Mucosa of descending colon (tissue), 3 donors: Measurements from ENCODE around the gene PCSK6. TPM values are rescaled to one million over a fixed set of nuclear protein-coding genes. Genes with fewer than 3 reads are reported as not detected.
A peak's percentile ranks its signal among the peaks of the same experiment; 100 is the strongest.

Experiments used
- ATAC-seq: fragments of 200-7000 bp; cut with Tn5 transposase; one replicate; pipeline ENCODE4 v1.9.1; 2020; ENCODE audit warnings: mild to moderate bottlenecking, moderate library complexity
- DNase-seq, 3 donors: peaks; one replicate each; pipeline ENCODE4 v3.0.0-alpha.2; 2020
- H3K36me3 ChIP-seq: fragments of 200-600 bp; one replicate; pipeline ENCODE4 v1.8.0; 2021; ENCODE audit warnings: low read depth, mild to moderate bottlenecking
- H3K4me1 ChIP-seq: fragments of 200-600 bp; one replicate; pipeline ENCODE4 v1.8.0; 2021; ENCODE audit warnings: low read depth, mild to moderate bottlenecking
- H3K4me3 ChIP-seq: fragments of 200-600 bp; one replicate; pipeline ENCODE4 v1.8.0; 2021; ENCODE audit warnings: mild to moderate bottlenecking
- H3K9me3 ChIP-seq: fragments of 200-600 bp; one replicate; pipeline ENCODE4 v1.8.0; 2021; ENCODE audit warnings: mild to moderate bottlenecking
- intact Hi-C, 2 donors: fragments of 100-400 bp; cut with DNase I in 1 of 2; cut with micrococcal nuclease in 1 of 2; formaldehyde crosslinking; loops; one replicate each; pipeline versions ENCODE4 v1.11.0 to v1.11.1; 2022; cut with DNase I, micrococcal nuclease
- total RNA-seq, 3 donors: library from RNA; stranded (reverse); fragmentation: NEBNext Ultra II Directional in 2 of 3; extraction: Animal tissue kit (Norgen Biotek cat#: 25700) in 2 of 3; gene quantifications; one replicate each; pipeline versions ENCODE4 v1.2.1 to v1.2.4, GENCODE V29; 2021 to 2023
- TF ChIP-seq, protein P1 (sequence below): fragments of 200-600 bp; IDR thresholded peaks from one replicate; pipeline ENCODE4 v1.8.0; 2022; ENCODE audit warnings: antibody characterized with exemption, mild to moderate bottlenecking
- donor health status: DM: no; HTN: no; CAD: no; lungs with moderate emphysema.
- donor health status: DM: no; HTN: no; CAD: no.
- donor health status: DM: no; HTN: yes; CAD: no.

The PCSK6 gene
- total RNA-seq, 3 donors from 2014 or later, result 21.3 to 58.4 (median 30.3) TPM

DNA sequence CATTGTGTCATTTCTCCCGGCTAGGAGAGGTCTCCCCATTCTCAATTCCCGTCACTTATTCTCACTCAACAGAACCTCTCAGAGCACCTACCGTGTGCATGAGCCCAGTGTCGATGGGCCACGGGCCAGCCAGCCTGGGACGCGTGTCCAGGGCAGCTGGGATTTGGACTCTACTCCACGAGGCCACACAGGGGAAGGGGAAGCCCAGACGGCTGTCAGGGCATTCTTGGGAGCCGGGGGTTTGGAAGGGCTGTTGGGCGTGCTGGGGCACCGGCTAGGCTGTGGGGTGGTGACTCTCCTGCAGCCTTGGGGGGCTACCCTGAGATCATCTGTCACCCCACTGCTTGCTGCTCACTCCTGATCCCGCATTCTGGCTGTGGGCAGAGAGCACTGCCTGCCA is 41.7 kb upstream of the PCSK6 start:
- DNase-seq (no peak), ATAC-seq (no peak)
- intact Hi-C loops, result no loop called here
- Histone ChIP-seq H3K36me3 (no peaks in the 10 kb centered on the region), H3K4me3 (no peak overlapping the region), H3K4me1 (peaks cover 30% of the 10 kb centered on the region), H3K9me3 (no peaks in the 10 kb centered on the region)
- TF ChIP-seq, protein P1, sequence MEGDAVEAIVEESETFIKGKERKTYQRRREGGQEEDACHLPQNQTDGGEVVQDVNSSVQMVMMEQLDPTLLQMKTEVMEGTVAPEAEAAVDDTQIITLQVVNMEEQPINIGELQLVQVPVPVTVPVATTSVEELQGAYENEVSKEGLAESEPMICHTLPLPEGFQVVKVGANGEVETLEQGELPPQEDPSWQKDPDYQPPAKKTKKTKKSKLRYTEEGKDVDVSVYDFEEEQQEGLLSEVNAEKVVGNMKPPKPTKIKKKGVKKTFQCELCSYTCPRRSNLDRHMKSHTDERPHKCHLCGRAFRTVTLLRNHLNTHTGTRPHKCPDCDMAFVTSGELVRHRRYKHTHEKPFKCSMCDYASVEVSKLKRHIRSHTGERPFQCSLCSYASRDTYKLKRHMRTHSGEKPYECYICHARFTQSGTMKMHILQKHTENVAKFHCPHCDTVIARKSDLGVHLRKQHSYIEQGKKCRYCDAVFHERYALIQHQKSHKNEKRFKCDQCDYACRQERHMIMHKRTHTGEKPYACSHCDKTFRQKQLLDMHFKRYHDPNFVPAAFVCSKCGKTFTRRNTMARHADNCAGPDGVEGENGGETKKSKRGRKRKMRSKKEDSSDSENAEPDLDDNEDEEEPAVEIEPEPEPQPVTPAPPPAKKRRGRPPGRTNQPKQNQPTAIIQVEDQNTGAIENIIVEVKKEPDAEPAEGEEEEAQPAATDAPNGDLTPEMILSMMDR, result no peak

- intact Hi-C loops, result no loop called here
- TF ChIP-seq, protein P1, result no peak
- Histone ChIP-seq H3K9me3 (no peaks in the 10 kb centered on the region), H3K4me1 (peaks cover 30% of the 10 kb centered on the region), H3K4me3 (no peak overlapping the region), H3K36me3 (no peaks in the 10 kb centered on the region)
- ATAC-seq, result no peak
- peak in 1 of 3 donors; percentile 8 for DNase-seq
Observed at GRCh38 chr15:101530224-101530958, 40.9 kb upstream of the PCSK6 start.

GRCh38 chr15:101528917-101529299 is 39.4 kb upstream of the PCSK6 start:
- H3K4me1 ChIP-seq, result peaks cover 33% of the 10 kb centered on the region
- no peaks in the 10 kb centered on the region for H3K9me3 ChIP-seq
- intact Hi-C loops, result no loop called here
- ATAC-seq, result peak; percentile 4
- H3K4me3 ChIP-seq, result no peak overlapping the region
- no peaks in the 10 kb centered on the region for H3K36me3 ChIP-seq
- DNase-seq, result peak in 1 of 3 donors; percentile 26
- TF ChIP-seq, protein P1, result no peak

DNA sequence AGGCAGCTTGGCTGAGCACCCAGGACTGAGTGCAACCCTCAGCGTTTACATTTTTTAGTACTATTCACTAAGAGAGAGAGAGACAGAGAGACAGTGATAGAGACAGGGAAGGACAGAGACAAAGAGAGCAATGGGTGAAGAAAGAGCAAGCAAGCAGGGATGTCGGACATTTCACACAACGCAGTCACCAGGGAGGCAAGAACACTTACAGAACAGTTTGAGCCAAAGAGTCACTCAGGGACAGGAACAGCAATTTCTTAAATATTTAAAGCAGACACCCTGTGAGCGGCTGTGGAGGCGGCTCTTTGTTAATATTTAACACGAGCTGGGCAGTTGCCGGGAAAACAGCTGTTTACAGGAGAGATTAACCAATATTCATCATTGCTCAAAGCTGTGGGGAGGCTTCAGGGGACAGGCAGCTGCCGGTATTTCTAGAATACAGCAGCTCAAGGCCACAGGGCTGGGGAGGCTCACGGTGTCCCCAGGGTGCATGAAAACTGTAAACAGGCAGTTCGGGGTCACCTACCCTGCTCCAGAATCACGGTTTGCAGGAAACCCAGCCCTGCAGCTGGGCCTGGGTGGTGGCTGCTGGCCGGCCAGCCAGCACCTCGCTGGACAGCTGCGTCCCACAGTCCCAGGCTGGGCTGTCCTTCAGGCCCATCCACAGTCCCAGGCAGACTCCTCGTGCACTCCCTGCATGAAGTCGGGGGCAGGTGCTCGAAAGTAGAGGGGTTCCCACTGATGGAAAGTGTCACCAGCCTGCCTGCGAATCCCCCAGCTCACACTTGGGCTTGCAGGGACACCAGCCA is 38.8 kb upstream of the PCSK6 start:
- ATAC-seq (peak; percentile 79), DNase-seq (peak; percentile 66 to 77 (median 69))
- Histone ChIP-seq H3K36me3 (no peaks in the 10 kb centered on the region), H3K9me3 (no peaks in the 10 kb centered on the region), H3K4me1 (peaks cover 35% of the 10 kb centered on the region), H3K4me3 (no peak overlapping the region)
- TF ChIP-seq, protein P1, result no peak
- intact Hi-C loops, result no loop called here

GRCh38 chr15:101526890-101527289 is 37.4 kb upstream of the PCSK6 start:
- Histone ChIP-seq H3K36me3 (no peaks in the 10 kb centered on the region), H3K9me3 (no peaks in the 10 kb centered on the region), H3K4me1 (peaks cover 48% of the 10 kb centered on the region), H3K4me3 (no peak overlapping the region)
- TF ChIP-seq, protein P1, result no peak
- peak in 1 of 3 donors; percentile 4 for DNase-seq
- no peak for ATAC-seq
- intact Hi-C loops, result no loop called here
